Activated CD4-positive, alpha-beta T cell treated with anti-CD3 and anti-CD28 coated beads for 36 hours (primary cell): Measurements from ENCODE around the gene ZNF711. TPM values are rescaled to one million over a fixed set of nuclear protein-coding genes. Genes with fewer than 3 reads are reported as not detected.
"Not testable (repeated sequence)": the region's sequence is repeated elsewhere in the genome, so short reads cannot be mapped to it uniquely, and the experiment has no call there.

ENCODE experiments used
- ATAC-seq: fragments of 200-7000 bp; cut with Tn5 transposase; one replicate; pipeline ENCODE4 v1.10.0; 2021; ENCODE audit warnings: mild to moderate bottlenecking, moderate library complexity
- CTCF ChIA-PET: fragments of 350-600 bp; sonication (Branson Sonifier 250); formaldehyde crosslinking; loops from one replicate; lab custom pipeline; 2021; ENCODE audit warnings: antibody characterized with exemption; lab: Charles Lee
- POLR2A ChIA-PET: fragments of 350-600 bp; sonication (Branson Sonifier 250); formaldehyde crosslinking; loops from one replicate; lab custom pipeline; 2021; ENCODE audit warnings: antibody characterized with exemption, inconsistent platforms; lab: Charles Lee
- DNase-seq: peaks from one replicate; pipeline ENCODE4 v3.0.0-alpha.2; 2020
- H3K27ac Mint-ChIP-seq: one replicate; pipeline ENCODE4 v1.8.0; 2021; ENCODE audit warnings: mixed read lengths
- H3K27me3 Mint-ChIP-seq: one replicate; pipeline ENCODE4 v1.8.0; 2021; ENCODE audit warnings: mixed read lengths
- H3K36me3 Mint-ChIP-seq: one replicate; pipeline ENCODE4 v1.8.0; 2021; ENCODE audit warnings: low read depth, mixed read lengths
- H3K4me1 Mint-ChIP-seq: one replicate; pipeline ENCODE4 v1.8.0; 2021; ENCODE audit warnings: mixed read lengths
- H3K4me3 Mint-ChIP-seq: one replicate; pipeline ENCODE4 v1.8.0; 2021; ENCODE audit warnings: mild to moderate bottlenecking, moderate library complexity, mixed read lengths
- H3K9me3 Mint-ChIP-seq: one replicate; pipeline ENCODE4 v1.8.0; 2021; ENCODE audit warnings: low read depth, mixed read lengths
- intact Hi-C, 2 experiments: fragments of 100-400 bp; cut with DNase I in 1 of 2; cut with micrococcal nuclease in 1 of 2; formaldehyde crosslinking; loops; one replicate each; pipeline versions ENCODE4 v1.14.2 to v1.15.1; 2022 to 2024; cut with DNase I, micrococcal nuclease
- total RNA-seq, 2 experiments: library from RNA; stranded (reverse); gene quantifications; one replicate each; pipeline ENCODE4 v1.2.3, GENCODE V29; 2021

Gene ZNF711
- total RNA-seq, result 1 to 10 TPM in 1 of 2 experiments, under 1 TPM in 1; 0.90 to 1.0 TPM

DNA sequence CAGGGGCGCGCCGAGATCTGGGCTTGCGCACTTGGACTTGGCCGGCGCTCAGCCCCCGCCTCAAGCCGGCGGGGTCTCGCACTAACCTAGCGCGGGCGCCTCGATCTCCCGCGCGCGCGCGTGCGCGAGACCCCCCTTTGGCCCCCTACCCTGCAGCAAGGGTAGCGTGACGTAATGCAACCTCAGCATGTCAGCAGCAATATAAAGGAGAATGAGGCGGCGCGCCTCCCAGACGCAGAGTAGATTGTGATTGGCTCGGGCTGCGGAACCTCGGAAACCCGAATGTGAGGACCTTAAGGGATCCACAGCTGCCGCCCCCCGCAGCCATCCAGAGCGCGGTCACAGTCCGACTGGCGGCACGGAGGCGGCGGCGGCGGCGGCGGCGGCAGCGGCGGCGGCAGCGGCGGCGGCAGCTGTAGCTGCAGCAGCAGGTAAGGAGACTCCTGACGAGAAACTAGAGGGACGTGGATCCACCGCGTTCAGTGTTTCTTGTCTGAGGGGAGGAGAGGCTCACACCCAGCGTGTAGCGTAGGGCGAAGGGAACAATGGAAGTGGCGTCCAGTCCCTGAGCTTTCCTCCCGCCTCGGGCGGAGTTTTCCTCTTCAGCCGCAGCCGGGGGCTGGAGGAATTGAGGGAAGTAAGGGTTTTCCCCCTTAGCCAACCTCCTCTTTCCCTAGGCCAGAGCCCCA is at the start of gene ZNF711, which contains the start of gene SATL1:
Gene ZNF711 (plus strand): TSS at position 231 of the 689 bp plus-strand sequence. CDS start 3,582 bp downstream, outside the sequence.
Gene SATL1 (minus strand): TSS at position 19 of the 689 bp plus-strand sequence. CDS start 134,811 bp downstream, outside the sequence.
- H3K36me3 Mint-ChIP-seq, result no peaks in the 10 kb centered on the region
- peak within 1 kb of the TSS; percentile 78 for H3K4me3 Mint-ChIP-seq
- ChIA-PET POLR2A (no interaction called here), CTCF (interaction anchor here (0.8 kb wide), 1 partner anchor 394 kb away, joined by 3 read pairs; no protein-coding TSS in a partner anchor)
- H3K4me1 Mint-ChIP-seq, result peaks cover 11% of the 10 kb centered on the region
- peaks cover 12% of the 10 kb centered on the region for H3K27me3 Mint-ChIP-seq
- peak within 1 kb of the TSS; percentile 85 for H3K27ac Mint-ChIP-seq
- H3K9me3 Mint-ChIP-seq, result no peaks in the 10 kb centered on the region
- DNase-seq, result peak; percentile 42
- intact Hi-C loops, result no loop called here
- ATAC-seq, result peak; percentile 72

DNA sequence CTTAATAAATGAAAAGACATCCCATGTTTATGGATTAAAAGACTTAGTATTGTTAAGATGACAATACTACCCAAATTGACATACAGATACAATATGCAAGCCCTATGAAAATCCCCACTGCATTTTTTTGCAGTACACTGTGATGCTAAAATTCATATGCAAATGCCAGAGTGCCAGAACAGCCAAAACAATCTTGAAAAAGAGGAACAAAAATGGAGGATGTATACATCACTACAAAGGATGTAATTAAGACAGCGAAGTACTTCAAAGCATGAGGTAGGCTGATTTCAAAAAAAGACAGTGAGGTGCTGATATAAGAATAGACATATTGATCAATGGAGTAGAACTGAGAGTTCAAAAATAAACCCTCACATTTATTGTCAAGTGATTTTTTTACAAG is 47.5 kb upstream of the ZNF711 start:
- POLR2A ChIA-PET, result no interaction called here
- ATAC-seq, result no peak
- CTCF ChIA-PET, result no interaction called here

DNA sequence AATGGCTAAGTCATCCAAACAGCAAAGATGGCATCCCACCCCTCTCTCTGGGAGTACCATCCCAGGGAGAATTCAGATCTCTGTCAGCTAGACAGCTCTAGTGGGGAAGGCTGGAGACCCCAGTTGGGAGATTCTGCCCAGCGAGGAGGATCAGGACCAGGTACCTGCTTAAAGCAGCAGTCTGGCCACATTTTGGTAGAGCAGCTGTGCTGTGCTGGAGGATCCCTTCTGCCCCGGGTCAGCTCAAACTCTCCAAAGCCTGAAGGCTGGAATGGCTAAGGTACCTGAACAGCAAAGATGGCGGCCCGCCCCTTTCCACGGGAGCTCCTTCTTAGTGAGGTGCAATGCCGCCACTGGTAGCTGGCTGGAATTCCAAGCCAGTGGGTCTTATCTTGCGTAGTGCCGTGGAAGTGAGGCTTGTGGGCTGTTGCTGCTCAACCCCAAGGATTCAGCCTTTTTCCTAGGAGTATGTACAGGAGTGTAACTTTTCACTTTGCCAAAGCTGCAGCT is 40.3 kb upstream of the ZNF711 start:
- CTCF ChIA-PET, result no interaction called here
- Mint-ChIP-seq H3K4me3 (no peak overlapping the region), H3K27me3 (no peaks in the 10 kb centered on the region), H3K9me3 (no peaks in the 10 kb centered on the region), H3K36me3 (no peaks in the 10 kb centered on the region), H3K4me1 (no peaks in the 10 kb centered on the region), H3K27ac (no peak overlapping the region)
- POLR2A ChIA-PET, result no interaction called here
- no peak for DNase-seq
- ATAC-seq, result no peak
- intact Hi-C loops, result no loop called here

More for the DNA sequence above, 47.5 kb upstream of the ZNF711 start:
- no peak overlapping the region for H3K4me3 Mint-ChIP-seq
- H3K4me1 Mint-ChIP-seq, result no peaks in the 10 kb centered on the region
- H3K27ac Mint-ChIP-seq, result no peak overlapping the region
- no peak for DNase-seq
- H3K9me3 Mint-ChIP-seq, result no peaks in the 10 kb centered on the region
- H3K27me3 Mint-ChIP-seq, result no peaks in the 10 kb centered on the region
- intact Hi-C loops, result no loop called here
- H3K36me3 Mint-ChIP-seq, result no peaks in the 10 kb centered on the region

DNA sequence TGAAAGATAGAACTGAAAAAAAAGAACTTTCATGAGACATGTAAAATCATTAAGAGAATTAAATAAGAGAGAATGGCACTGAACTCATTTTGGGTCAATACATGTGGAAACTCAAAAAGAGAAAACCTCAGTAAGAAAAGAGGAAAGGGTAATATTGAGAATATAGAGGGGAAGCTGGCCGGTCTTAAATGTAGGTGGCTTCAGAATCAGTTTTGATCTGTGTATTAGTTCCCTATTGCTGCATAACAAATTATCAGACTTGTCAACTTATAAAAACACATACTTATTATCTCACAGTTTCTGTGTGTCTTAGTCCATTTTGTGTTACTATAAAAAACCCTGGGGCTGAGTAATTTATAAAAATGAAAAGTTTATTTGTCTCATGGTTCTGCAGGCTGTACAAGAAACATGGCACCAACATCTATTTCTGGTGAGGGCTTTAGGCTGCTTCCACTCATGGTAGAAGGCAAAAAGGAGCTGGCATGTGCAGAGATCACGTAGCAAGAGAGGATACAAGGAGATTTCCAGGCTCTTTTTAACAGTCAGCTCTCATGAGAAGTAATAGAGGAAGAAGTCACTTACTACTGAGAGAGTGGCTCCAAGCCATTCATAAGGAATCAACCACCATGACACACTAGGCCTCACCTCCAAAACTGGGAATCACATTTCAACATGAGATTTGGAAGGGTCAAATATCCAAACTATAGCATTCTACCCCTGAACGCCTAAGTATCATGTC is 29.8 kb upstream of the ZNF711 start:
- Mint-ChIP-seq H3K4me3 (no peak overlapping the region), H3K4me1 (no peaks in the 10 kb centered on the region), H3K27ac (no peak overlapping the region), H3K9me3 (no peaks in the 10 kb centered on the region), H3K36me3 (no peaks in the 10 kb centered on the region), H3K27me3 (no peaks in the 10 kb centered on the region)
- ChIA-PET CTCF (no interaction called here), POLR2A (no interaction called here)
- ATAC-seq (no peak), DNase-seq (no peak)
- intact Hi-C loops, result no loop called here

DNA sequence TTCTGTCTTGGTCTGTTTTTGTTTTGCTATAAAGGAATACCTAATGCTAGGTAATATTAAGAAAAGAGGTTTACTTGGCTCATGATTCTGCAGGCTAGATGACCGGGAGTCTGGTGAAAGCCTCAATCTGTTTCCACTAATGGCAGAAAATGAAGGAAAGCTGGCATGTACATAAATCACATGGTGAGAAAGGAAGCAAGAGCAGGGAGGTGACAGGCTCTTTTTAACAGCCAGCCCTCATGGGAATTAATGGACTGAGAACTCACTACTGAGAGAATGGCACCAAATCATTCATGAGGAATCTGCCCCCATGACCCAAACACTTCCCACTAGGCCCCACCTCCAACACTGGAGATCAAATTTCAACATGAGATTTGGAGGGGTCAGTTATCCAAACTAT is 27.8 kb upstream of the ZNF711 start:
- ChIA-PET POLR2A (no interaction called here), CTCF (interaction anchor here (0.6 kb wide), 1 partner anchor 1299 kb away, joined by 3 read pairs; no protein-coding TSS in a partner anchor)
- DNase-seq (no peak), ATAC-seq (no peak)
- no peaks in the 10 kb centered on the region for H3K36me3 Mint-ChIP-seq
- H3K4me3 Mint-ChIP-seq, result no peak overlapping the region
- H3K9me3 Mint-ChIP-seq, result no peaks in the 10 kb centered on the region
- intact Hi-C loops, result no loop called here
- H3K4me1 Mint-ChIP-seq, result no peaks in the 10 kb centered on the region
- H3K27ac Mint-ChIP-seq, result no peak overlapping the region
- H3K27me3 Mint-ChIP-seq, result no peaks in the 10 kb centered on the region

DNA sequence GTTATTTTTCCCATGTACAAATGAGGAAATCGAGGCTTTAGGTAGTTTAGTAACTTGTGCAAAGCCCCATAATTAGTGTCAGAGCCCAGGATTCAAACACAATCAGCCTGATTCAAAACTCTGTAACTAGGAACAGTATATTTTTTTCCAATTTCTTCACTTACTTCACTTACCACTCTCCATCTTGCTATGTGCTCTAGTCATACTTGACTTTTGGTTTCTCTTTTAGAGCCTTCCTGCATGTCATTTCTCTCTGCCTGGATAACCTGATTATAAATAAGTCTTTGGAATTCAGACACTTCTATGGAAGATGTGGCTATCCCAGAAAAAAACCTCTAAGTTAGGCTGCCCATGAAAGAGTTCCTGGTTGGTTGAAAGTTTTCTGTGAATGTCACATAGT is 22.4 kb upstream of the ZNF711 start:
- Mint-ChIP-seq H3K9me3 (no peaks in the 10 kb centered on the region), H3K27me3 (no peaks in the 10 kb centered on the region), H3K4me3 (no peak overlapping the region), H3K4me1 (no peaks in the 10 kb centered on the region), H3K27ac (no peak overlapping the region), H3K36me3 (no peaks in the 10 kb centered on the region)
- CTCF ChIA-PET, result no interaction called here
- intact Hi-C loops, result no loop called here
- POLR2A ChIA-PET, result no interaction called here
- DNase-seq, result no peak
- ATAC-seq, result no peak

DNA sequence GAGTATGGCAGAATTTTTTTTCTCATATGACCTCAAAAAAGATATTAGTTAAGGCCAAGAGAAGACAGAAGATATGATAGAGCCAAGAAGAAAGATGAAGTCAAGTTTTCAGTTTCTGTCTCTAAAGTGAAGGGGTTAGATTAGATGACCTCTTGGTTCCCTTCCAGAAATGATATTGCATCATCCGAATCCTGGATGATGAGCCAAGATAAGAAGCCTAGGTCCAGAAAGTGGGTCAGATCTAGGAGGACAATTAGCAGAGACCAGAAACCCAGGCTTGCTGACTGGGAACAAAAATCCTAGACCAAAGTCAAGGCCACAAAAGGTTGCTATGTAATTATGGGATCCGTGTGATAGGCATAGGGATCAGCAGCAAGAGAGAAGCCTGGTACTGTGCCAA is 20.4 kb upstream of the ZNF711 start:
- no peaks in the 10 kb centered on the region for H3K36me3 Mint-ChIP-seq
- no peak overlapping the region for H3K4me3 Mint-ChIP-seq
- no peaks in the 10 kb centered on the region for H3K4me1 Mint-ChIP-seq
- CTCF ChIA-PET, result no interaction called here
- POLR2A ChIA-PET, result no interaction called here
- DNase-seq (no peak), ATAC-seq (no peak)
- intact Hi-C loops, result no loop called here
- no peak overlapping the region for H3K27ac Mint-ChIP-seq
- no peaks in the 10 kb centered on the region for H3K27me3 Mint-ChIP-seq
- H3K9me3 Mint-ChIP-seq, result no peaks in the 10 kb centered on the region

DNA sequence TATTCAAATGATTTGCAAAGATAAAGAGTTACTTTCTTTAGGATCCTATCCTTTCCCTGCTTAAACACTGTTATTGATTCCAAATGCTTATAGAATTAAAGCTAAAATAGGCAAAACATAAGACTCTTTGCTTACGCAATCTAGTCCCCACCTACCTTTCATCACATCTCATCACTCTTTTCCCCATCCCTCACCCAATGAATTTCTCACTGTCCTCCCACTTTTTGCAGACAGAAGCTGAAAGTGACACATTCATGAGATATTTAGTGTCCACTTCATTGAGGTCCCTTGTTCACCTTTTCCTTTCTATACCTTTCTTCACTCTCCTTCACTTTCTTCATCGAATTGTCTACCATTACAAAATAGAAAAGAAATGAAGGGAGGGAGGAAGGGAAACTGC is 636 bp upstream of the ZNF711 start:
- intact Hi-C loops, result no loop called here
- DNase-seq (no peak), ATAC-seq (no peak)
- Mint-ChIP-seq H3K27ac (no peak overlapping the region), H3K4me3 (peak overlapping the region; percentile 78), H3K36me3 (no peaks in the 10 kb centered on the region), H3K9me3 (no peaks in the 10 kb centered on the region), H3K27me3 (peaks cover 12% of the 10 kb centered on the region), H3K4me1 (peaks cover 11% of the 10 kb centered on the region)
- POLR2A ChIA-PET, result no interaction called here
- CTCF ChIA-PET, result no interaction called here

DNA sequence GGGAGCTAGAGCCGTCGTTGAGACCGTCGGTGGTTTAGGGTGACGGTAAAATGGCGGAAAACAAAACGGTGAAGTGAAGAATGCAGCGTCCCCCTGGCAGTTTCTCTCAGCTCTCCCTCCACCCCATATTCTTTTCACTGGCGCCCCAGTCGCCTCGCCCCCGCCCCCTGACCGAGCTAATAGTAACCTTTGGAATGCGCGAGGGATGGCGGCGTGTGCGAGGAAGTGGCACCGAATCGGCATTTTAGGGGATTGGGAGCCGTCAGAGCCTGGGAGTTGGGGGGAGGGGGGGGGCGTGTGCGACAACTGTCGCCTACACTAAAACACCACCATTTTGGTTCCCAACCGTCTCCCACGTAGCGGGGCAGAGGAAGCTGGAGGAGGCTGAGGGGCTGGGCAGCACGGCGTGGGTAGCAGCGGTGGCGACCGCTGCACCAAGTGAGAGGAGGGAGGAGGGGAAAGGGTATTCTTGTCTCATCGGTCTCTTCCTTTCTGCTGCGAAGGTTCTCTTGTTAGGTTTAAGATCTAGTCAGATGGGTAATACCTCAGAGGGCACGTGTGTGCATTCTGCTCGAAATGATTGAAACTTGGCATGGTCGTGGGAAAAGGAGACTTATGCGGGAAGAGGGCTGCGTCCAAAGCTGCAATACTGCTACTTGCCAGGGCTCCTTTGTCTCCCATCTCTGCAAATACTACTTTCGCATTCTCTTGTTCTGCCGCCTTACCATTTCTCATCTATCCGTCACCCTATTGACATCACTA is 840 bp downstream of the ZNF711 start:
- DNase-seq (peak; percentile 16), ATAC-seq (peak; percentile 70)
- ChIA-PET POLR2A (interaction anchor here (0.6 kb wide), 1 partner anchor 38 kb away, joined by 3 read pairs; no protein-coding TSS in a partner anchor), CTCF (interaction anchor here (0.8 kb wide), 1 partner anchor 395 kb away, joined by 3 read pairs; no protein-coding TSS in a partner anchor)
- Mint-ChIP-seq H3K4me3 (peak overlapping the region; percentile 78), H3K36me3 (no peaks in the 10 kb centered on the region), H3K4me1 (peaks cover 11% of the 10 kb centered on the region), H3K27me3 (peaks cover 12% of the 10 kb centered on the region), H3K9me3 (no peaks in the 10 kb centered on the region), H3K27ac (peak overlapping the region; percentile 85)
- intact Hi-C loops, result no loop called here

DNA sequence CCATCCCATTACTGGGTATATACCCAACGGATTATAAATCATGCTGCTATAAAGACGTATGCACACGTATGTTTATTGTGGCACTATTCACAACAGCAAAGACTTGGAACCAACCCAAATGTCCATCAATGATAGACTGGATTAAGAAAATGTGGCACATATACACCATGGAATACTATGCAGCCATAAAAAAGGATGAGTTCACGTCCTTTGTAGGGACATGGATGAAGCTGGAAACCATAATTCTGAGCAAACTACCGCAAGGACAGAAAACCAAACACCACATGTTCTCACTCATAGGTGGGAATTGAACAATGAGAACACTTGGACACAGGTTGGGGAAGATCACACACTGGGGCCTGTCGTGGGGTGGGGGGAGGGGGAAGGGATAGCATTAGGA is 41.5 kb downstream of the ZNF711 start:
- ATAC-seq, H3K4me1 Mint-ChIP-seq, CTCF ChIA-PET, H3K4me3 Mint-ChIP-seq, DNase-seq, H3K27ac Mint-ChIP-seq, H3K36me3 Mint-ChIP-seq, H3K27me3 Mint-ChIP-seq, intact Hi-C loops, H3K9me3 Mint-ChIP-seq, POLR2A ChIA-PET: not testable (repeated sequence)

DNA sequence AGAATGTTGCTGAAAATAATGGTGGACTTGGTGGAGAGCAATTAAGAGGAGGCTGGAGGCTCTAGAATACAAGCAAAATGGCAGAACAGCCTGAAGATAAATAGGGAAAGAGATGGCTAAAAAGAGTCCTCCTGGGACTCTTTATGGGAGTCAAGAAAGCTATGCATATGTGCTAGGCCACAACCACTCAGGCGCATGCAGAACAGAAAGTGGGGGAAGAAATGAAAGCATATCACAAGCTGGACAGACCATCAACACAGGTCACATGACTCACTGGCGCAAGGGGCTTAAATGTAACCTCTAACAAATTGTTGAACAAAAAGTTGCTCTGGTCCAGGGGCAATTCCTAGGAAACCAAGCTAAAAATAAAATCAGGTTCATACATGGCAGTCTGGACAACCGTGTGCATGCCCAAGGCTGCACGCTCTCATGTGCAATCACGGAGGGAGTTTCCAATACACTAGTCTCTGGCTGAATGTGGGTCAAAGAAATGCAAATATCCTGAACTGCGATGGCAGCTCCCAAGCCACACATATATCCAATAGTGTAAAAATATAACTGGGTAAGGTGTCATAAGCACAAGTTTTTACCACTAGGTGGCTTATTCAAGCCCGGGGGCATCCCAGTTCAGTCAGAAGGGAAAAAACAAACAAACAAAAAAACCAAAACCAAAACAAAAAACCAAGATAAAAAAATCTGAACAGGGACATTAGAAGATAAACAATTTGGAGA is 45.4 kb downstream of the ZNF711 start:
- ChIA-PET CTCF (no interaction called here), POLR2A (no interaction called here)
- Mint-ChIP-seq H3K4me3 (no peak overlapping the region), H3K9me3 (peaks cover 4% of the 10 kb centered on the region), H3K27ac (no peak overlapping the region), H3K36me3 (no peaks in the 10 kb centered on the region), H3K4me1 (no peaks in the 10 kb centered on the region), H3K27me3 (no peaks in the 10 kb centered on the region)
- ATAC-seq, result no peak
- DNase-seq, result no peak
- intact Hi-C loops, result no loop called here
